ENCODE measurements around the gene TCF4. TPM values are rescaled to one million over a fixed set of nuclear protein-coding genes. Genes with fewer than 3 reads are reported as not detected.

The TCF4 gene
- total and polyA plus RNA-seq, 10 donors: 14.6 to 200 (median 153) TPM

GRCh38 chr18:55265130-55265675 is 322.8 kb downstream of the TCF4 start:
- TF ChIP-seq POLR2AphosphoS5 (IDR thresholded peaks at IDR 0.05): no peak
- no peak for TF ChIP-seq CTCF (IDR thresholded peaks at IDR 0.05 in 8 of 11, conservative IDR thresholded peaks at IDR 0.05 in 3 of 11)
- no peak for TF ChIP-seq POLR2A (IDR thresholded peaks at IDR 0.05)
- no peak for DNase-seq
- no peaks in the 10 kb centered on the region for H3K27me3 ChIP-seq (replicated peaks in 1 of 7)
- no peaks in the 10 kb centered on the region for H3K9me3 ChIP-seq
- H3K4me1 ChIP-seq: peaks cover 42 to 59% (median 58%) of the 10 kb centered on the region in 6 donors
- peak overlapping the region in 4 of 8 donors; percentile 31 to 54 (median 44) for H3K27ac ChIP-seq
- intact Hi-C loops (cut with DNase I; ENCODE audit: low total_unique reads): no loop called here
- WGBS, 5 donors: 54 to 61% (median 58%) methylated on average over 5 of the region's 5 CpGs
- H3K36me3 ChIP-seq: peaks cover 0 to 66% (median 13%) of the 10 kb centered on the region in 6 donors
- H3K4me3 ChIP-seq: no peak overlapping the region

DNA sequence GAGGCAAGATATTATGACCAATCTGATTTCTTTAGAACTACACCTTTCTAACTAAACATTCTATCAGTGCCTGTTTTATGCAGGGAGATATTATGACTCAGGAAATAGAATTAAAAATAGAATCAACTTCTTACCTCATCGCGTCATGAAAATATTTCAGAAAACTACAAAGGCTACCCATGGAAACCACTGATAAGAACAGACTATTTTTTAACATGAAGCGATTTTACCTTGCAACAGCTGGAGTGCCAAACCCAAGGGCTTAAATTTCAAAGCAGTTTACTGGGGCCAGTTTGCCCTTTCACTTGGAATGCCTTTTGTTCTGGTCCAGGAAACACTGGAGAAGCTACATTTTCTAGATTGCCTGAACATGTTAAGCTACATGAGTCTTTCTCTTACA is 323.9 kb downstream of the TCF4 start:
- Histone ChIP-seq H3K27ac (peak overlapping the region in 6 of 8 donors; percentile 11 to 54 (median 44)), H3K4me1 (peaks cover 39 to 55% (median 52%) of the 10 kb centered on the region in 6 donors), H3K36me3 (peaks cover 0 to 66% (median 18%) of the 10 kb centered on the region in 6 donors), H3K4me3 (no peak overlapping the region), H3K27me3 (replicated peaks in 1 of 7) (no peaks in the 10 kb centered on the region), H3K9me3 (no peaks in the 10 kb centered on the region)
- WGBS, 5 donors: 20 to 58% (median 41%) methylated on average over 3 of the region's 3 CpGs
- no peak for TF ChIP-seq POLR2A (IDR thresholded peaks at IDR 0.05)
- TF ChIP-seq CTCF (IDR thresholded peaks at IDR 0.05 in 8 of 11, conservative IDR thresholded peaks at IDR 0.05 in 3 of 11): no peak
- no peak for TF ChIP-seq POLR2AphosphoS5 (IDR thresholded peaks at IDR 0.05)
- intact Hi-C loops (cut with DNase I; ENCODE audit: low total_unique reads): no loop called here
- DNase-seq: no peak

GRCh38 chr18:55262021-55262560 is 325.9 kb downstream of the TCF4 start:
- Histone ChIP-seq H3K27ac (no peak overlapping the region), H3K27me3 (replicated peaks in 1 of 7) (no peaks in the 10 kb centered on the region), H3K4me1 (peaks cover 20 to 35% (median 32%) of the 10 kb centered on the region in 6 donors), H3K4me3 (no peak overlapping the region), H3K36me3 (peaks cover 0 to 72% (median 27%) of the 10 kb centered on the region in 6 donors), H3K9me3 (no peaks in the 10 kb centered on the region)
- DNase-seq: no peak
- WGBS, 5 donors: 81 to 95% (median 86%) methylated on average over 1 of the region's 1 CpG
- intact Hi-C loops (cut with DNase I; ENCODE audit: low total_unique reads): no loop called here
- TF ChIP-seq CTCF (IDR thresholded peaks at IDR 0.05 in 8 of 11, conservative IDR thresholded peaks at IDR 0.05 in 3 of 11) (no peak), POLR2AphosphoS5 (IDR thresholded peaks at IDR 0.05) (no peak), POLR2A (IDR thresholded peaks at IDR 0.05) (no peak)

GRCh38 chr18:55261253-55261652 is 326.7 kb downstream of the TCF4 start:
- no peak overlapping the region for H3K4me3 ChIP-seq
- DNase-seq: no peak
- TF ChIP-seq POLR2A (IDR thresholded peaks at IDR 0.05) (no peak), POLR2AphosphoS5 (IDR thresholded peaks at IDR 0.05) (no peak), CTCF (IDR thresholded peaks at IDR 0.05 in 8 of 11, conservative IDR thresholded peaks at IDR 0.05 in 3 of 11) (no peak)
- no peaks in the 10 kb centered on the region for H3K27me3 ChIP-seq (replicated peaks in 1 of 7)
- intact Hi-C loops (cut with DNase I; ENCODE audit: low total_unique reads): no loop called here
- 89 to 95% (median 91%) methylated on average over 4 of the region's 4 CpGs for WGBS, 5 donors
- H3K4me1 ChIP-seq: peaks cover 12 to 27% (median 24%) of the 10 kb centered on the region in 6 donors
- H3K9me3 ChIP-seq: no peaks in the 10 kb centered on the region
- peaks cover 0 to 72% (median 35%) of the 10 kb centered on the region in 6 donors for H3K36me3 ChIP-seq
- no peak overlapping the region for H3K27ac ChIP-seq

Data from spleen (tissue), 11 donors.